HG03066 (cell line): Measurements from ENCODE around the gene DAB2IP.

Experiments
- ATAC-seq: cut with Tn5 transposase; IDR thresholded peaks from one replicate; pipeline ENCODE4 v1.9.1; 2021; ENCODE audit warnings: low read depth; ENCODE audit not compliant: unreplicated experiment

DAB2IP gene

DNA sequence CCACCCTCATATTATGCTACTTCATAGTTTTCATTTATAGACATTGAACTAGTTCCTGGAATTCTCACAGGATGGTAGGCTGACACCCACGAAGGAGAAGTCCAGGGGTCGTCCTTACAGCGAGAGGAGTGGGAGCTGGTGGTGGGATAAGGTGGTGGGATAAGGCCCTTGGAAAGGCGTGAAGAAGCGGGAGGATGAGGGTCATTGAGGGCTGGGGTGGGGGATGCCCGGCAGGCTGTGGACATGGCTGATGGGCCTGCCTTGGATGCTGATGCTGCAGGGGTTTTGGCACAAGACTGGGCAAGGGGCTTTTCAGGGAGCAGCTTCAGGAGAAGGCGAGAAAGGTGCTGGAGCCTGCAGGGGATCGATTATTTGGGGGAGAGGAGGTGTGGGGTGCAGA, 9.4 kb downstream of the DAB2IP start:
- no peak for ATAC-seq

DNA sequence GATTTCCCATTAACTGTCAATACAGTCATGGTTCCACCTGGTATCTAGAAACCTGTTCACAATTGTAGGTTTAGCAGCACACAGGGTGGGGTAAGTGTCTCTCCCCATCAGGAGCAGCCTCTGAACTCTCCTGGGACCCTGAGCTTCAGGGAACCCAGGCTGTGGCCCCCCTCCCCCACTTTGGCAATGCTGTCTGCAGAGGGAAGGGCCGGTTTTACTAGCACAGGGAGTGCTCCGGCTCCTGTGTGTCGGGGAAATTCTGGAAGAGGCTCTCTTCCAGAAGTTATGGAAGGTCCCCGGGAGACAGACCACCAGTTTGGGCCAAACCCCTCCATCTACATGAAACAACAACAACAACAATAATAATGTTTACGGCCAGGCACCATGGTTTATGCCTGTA, 9.9 kb downstream of the DAB2IP start:
- no peak for ATAC-seq

DNA sequence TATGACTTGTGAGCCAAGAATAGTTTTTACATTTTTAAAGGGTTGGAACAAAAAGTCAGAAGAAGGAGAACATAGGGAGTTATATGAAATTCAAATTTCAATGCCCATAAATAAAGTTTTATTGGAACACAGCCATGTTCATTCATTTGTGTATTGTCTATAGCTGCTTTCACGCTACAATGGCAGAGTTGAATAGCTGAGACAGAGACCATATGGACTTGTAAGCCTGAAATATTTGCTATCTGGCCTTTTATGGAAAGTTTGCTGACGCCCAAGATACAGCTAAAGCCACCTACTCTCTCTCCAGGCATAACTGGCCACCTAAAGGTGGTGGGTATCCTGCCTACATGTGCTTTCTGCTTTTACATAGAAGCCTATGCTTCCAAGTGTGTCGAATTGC, 10.9 kb downstream of the DAB2IP start:
- no peak for ATAC-seq

DNA sequence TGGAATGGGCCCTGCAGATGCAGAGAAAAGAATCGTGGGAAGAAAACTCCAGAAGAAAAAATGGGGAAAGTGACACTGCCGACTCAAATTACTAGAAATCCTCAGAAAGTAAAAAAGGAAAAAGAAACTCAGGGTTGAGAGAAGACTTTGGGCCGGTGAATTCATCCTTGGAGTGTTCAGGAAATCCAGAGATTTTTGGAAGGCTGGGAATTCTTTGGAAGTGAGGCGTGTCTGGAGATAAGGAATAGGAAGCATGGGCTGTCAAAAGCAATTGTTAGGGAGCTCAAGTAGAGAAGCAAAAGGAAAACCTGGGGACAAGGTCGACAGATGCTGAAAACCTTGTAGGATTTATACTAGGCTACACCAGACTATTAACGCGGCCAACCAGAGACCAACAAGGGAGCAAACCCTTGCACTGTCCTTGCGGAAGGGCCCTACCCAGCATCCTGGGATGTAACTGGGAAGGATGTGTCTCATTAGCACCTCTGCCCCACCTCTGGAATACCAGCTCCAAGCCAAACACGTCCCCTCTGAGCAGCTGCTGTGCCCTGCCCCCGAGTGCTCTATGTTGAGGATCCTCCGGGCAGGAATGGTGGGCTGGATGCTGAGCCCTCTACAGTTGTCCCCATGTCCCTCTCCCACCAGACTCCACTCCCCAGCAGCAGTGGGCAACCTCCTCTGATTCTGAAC, 11.6 kb downstream of the DAB2IP start:
- no peak for ATAC-seq

DNA sequence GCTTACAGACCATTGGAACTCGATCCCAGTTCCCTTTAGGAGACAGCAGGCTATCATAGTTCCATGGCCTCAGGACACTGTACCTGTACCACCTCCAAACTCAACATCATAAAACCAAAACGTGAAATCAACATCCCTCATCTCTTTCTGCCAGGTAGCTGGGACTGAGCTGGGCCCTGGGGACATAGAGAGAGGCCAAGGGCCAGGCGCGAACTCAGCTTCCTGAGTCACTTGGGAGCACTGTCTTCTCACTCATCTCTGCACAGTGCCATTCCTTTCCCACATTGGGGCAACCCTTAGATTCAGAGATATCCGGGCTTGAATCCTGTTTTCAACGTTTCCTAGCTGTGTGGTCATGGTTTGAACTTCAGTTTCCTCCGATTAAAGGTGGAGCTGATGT, 12.2 kb downstream of the DAB2IP start:
- no peak for ATAC-seq

DNA sequence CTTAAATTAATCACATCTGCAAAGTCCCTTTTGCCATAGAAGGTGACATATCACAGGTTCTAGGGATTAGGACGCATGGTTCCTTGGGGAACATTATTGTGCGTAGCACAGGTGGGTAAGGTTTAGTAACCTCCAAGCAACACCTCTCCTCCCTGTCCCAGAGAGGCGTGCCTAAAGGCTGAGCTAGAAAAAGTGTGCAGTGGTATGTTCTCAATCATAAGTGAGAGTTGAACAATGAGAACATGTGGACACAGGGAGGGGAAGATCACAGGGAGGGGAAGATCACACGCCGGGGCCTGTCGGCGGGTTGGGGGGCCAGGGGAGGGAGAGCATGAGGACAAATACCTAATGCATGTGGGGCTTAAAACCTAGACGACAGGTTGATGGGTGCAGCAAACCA, 14.9 kb downstream of the DAB2IP start:
- ATAC-seq, result no peak

DNA sequence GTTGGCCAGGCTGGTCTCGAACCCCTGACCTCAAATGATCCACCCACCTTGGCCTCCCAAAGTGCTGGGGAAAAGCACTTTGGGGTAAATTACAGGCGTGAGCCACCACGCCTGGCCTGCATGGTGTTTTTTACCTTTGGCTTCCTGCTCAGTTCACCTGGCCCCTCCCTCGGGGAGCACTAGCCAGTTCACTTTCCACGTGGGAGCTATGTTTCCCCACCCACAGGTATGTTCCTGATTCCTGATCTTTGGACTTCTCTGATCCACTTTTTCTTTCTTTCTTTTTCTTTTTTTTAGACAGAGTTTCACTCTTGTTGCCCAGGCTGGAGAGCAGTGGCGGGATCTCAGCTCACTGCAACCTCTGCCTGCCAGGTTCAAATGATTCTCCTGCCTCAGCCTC, 15.8 kb downstream of the DAB2IP start:
- no peak for ATAC-seq

DNA sequence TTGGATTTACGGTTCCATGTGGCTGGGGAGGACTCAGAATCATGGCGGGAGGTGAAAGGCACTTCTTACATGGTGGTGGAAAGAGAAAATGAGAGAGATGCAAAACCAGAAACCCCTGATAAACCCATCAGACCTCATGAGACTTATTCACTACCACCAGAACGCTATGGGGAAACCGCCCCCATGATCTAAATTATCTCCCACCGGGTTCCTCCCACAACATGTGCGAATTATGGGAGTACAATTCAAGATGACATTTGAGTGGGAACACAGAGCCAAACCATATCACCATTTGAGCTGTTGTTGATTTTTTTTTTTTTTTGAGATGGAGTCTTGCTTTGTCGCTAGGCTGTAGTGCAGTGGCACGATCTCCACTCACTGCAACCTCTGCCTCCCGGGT, 16.5 kb downstream of the DAB2IP start:
- no peak for ATAC-seq

DNA sequence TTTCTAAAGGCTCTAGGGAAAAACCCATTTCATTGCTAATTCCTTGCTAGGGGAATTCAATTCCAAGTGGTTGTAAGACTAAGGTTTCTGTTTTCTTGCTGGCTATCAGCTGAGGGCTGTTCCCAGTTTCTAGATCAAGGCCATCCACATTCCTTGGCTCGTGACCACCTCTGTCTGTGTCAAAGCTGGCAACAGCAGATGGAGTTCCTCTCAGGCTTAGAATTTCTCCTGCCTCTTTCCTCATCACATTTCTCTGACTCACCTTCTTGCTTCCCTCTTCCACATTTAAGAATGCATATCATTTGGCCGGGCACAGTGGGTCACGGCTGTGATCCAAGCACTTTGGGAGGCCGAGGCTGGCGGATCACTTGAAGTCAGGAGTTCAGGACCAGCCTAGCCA, 19.0 kb downstream of the DAB2IP start:
- ATAC-seq, result no peak

DNA sequence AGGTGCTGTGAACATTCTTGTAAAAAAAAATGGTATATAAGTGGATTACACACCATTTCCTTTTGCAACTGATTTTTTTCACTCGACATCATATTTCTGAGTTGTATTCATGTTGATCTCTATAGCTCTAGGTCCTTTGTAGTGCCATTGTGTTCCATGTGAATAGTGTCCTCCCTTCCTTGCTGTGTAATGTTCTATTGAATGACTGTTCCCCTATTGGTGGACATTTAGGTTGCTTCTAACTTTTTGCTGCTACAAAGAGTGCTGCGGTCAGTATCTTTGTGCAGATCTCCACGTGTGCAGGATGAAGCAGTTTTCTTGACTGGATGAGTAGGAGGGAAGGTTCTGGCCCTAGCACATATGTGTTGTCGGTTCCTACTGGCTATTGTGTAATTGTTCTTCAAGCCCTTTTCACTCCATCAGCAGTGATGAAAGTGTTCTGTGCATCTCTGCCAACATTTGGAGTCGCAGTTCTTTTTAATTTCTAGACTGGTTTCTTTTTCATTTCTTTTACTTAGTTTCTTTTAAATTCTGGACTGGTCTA, 20.2 kb downstream of the DAB2IP start:
- no peak for ATAC-seq

DNA sequence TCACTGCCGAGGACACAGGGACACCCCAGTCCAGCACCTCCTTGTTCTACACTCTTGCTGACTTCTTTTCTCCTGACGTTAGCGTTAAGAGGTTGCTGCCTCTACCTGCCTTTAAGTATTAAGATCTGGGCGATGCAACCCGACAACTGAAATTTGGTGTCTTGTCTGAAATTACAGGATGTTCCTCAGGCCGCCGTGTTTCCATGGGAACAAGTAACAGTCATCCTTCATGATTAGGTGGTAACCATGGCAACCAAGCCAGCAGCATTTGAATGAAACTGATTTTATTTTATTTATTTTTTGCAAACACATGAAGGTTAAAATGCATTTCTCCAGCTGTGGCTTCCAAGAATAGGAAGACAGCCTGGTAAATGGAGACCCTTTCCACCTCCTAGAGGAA, 20.8 kb downstream of the DAB2IP start:
- ATAC-seq, result no peak

DNA sequence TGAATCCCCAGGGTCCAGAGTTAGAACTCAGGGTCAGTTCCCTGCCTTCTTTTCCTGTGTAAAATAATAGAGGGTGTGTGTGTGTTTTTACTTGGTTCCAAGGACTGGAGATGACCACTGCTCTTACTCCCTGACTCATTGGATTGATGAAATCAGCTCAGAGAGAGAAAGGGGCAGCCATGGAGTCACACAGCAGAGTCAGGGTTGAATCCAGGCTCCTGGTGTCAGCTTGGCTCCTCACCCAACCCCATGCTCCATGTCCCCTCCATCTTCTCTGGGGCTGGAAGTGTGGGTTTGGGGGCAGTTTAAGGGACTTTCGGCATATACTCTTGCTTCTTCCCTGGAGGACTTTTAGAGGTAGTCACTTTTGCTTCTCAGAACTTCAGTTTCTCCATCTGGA, 21.6 kb downstream of the DAB2IP start:
- no peak for ATAC-seq

DNA sequence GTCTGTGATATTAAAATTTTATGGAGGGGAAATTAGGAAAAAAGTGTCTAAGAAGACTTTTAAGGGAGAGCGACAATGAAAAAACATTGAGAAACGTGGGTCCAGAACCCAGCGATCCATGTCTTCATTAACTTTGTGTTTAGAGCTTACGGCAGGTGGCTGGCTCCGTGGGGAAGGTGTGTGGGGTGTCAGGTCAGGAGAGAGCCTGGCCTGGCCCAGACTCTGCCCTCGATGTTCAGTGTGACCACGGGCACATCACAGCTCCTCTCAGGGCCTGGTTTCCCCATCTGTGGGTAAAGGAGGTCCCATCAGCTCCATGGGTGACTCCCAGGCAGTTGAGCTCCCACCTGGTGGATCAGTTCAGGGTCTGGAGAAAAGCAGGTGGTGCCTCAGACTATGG, 22.1 kb downstream of the DAB2IP start:
- no peak for ATAC-seq

DNA sequence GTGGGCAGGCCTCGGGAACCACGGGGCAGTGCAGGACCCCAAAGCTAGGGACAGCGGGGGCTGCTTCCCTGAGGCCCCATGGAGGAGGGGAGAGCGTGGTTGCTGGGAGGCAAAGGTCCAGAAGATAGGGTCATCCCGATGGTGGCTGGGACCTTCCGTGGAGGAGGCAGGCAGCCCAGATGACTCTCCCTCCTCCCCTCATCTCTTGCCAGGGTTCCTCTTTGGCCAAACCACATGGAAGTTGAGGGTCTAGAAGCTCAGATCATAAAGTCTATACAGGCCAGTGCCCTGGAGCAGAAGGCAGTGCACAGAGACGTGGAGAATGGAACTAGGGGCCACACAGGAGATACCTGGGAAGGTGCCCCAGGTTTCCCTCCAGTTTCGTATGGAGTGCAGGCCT, 22.6 kb downstream of the DAB2IP start:
- ATAC-seq, result no peak

DNA sequence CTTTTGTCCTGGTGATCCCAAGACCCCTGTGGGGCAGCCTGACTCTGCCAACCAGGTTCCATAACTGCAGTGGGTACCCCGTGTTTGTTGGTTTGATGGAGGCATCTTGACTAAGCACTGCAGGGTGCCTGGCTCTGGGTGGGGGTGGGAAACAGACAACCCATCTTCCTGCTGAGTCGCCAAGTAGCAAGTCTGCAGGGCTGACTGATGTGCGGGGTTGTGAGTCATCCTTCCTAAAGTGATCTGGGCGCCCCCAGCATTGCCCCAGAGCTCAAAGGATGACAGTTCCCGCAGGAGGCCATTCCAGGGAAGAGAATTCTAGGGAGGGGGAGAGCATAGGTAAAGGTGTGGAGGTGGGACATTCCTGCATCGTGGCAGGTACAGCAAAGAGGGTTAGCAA, 23.5 kb downstream of the DAB2IP start:
- ATAC-seq, result no peak

DNA sequence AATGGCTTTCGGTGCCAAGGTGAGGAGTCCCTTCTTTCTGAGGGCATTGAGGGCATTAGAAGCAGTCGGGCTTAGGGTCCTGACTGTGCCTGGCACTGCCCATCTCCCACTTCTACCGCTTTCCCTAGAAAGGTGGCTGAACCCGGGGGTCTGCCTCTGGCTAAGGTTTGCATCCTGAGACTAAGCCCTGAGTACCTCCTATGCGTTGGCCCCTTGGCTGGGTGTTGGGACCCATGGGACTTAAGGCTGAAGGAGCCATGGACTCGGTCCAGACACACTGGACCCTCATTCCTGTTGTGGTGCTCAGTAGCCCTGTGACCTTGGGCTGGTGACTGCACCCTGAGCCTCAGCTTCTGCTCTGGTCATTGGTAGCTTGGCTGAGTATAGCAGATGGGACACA, 23.9 kb downstream of the DAB2IP start:
- ATAC-seq, result no peak

DNA sequence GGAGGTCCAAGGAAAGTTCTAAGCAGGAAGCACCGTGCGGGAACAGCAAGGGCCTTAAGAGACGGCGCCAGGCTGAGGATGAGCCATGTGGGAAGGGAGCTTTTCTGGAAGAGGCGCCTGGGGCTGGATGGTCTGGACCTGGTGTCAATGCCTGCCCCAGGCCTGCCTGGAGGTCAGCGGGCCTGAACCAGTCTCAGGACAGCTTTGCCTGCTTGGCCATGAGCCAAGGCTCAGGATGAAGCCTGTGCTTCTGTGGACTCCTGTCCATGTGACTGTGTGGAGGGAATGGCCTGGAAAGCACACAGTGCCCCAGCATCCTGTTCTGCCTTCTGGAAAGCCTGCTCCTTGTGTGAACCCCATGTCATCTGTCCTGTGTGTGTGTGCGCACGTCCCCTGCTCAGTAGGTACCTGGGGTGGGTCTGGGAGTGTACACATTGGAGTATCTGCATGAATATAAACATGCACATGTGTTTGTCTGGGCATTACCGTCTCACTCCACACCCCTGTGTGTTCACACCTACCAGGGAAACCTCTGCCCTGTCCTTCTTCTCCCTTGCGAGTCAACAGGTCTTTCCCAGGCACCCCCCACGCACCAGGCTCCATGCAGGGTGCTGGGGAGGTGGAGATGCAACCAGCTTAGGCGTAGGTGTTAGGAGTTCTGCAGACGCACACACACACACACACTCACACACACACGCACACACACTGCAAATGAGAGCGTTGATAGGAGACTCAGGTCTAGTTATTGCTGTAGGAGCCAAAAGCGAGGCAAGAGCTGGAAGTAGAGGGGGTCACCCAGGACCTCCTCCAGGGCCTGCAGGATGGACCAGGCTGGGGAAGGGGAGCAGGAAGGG, 24.8 kb downstream of the DAB2IP start:
- no peak for ATAC-seq

DNA sequence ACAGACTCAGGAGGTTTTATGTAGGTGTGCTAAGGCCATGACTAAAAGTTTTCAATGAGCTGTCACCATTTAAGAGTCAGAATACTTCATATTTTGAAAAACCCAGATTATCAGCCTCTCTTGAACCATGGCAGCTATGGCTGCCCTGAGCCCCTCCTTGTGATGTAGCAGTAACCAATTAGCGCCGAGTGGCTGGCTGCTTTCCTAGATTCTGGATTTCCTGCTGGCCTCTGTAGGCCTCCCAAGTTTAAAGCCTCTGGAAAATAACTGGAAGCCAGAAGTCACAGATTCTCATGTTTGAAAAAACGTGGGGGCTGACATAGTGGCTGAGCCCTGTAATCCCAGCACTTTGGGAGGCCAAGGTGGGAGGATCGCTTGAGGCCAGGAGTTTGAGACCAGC, 25.5 kb downstream of the DAB2IP start:
- ATAC-seq, result no peak

DNA sequence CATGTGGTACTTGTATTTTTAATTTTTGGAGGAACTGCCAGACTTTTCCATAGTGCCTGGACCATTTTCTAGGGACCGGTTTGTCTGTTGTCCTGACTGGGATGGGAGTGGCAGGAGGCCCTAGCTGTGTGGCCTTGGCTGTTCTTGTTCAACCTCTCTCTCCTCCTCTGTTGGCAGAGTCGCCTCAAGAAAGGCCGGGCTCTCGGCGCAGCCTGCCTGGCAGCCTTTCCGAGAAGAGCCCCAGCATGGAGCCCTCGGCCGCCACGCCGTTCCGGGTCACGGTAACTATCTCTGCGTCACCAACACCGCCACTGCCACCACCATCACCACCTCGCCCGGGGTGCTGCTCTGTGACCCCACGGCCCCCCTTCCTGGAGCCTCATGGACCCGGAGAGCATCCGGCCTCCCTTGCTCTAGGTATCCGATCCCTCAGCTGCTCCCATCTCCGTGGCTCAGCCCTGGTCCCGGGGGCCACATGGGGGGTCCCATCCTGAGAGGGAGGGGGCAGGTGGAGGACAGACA, 27.1 kb downstream of the DAB2IP start:
- no peak for ATAC-seq

DNA sequence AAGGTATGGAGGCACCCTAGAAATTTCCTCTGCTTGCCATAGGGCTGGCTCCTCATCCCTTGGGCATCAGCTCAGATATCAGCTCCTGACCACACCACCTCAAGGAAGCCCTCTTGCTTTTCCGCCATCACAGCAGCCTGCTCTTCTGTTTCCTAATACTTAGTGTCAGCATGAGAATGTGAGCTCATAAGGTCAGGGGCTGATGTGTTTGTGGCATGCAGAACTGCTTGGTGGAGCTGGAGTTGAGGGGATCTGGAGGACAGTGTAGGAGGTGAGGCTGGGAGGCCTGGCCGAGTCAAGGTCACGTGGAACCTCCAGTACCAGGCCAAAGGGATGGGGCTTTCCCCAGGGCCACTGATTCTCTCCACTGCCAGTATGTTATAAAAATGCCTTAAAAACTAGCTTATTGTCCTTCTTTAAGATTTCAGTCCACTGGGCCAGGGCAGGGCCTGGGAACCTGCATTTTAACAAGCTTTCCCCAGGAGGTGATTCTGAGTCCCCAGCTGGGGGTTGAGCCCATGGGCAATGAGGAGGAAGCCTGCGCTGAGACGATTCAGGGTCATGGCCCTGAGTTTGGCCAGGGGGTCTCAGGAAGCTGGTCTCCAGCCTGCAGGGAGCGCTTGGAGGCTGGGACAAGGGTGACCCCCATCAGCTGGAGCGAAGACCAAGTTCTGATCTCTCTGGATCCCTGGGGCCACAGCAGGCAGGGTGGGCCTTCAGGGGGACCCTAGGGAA, 28.6 kb downstream of the DAB2IP start:
- no peak for ATAC-seq

DNA sequence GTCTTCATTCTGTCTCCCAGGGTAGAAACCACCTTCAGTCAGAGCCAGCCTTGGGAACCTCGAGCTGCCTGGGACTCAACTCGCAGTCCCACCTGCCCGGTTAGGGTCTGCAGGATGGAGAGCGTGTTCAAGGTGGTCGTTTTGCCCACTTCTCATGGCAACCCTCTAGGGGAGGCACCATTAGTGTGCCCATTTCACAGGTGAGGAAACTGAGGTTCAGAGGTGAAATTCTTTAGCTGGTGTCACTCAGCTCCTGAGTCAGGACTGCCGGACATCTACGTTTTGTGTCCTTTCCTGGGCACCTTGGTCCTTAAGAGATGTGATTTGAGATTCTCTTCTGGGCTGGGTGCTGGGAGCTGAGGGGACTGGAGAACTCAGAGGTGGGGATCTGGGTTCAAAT, 30.0 kb downstream of the DAB2IP start:
- no peak for ATAC-seq
